Stimulated activated CD8-positive, alpha-beta memory T cell treated with anti-CD3 and anti-CD28 coated beads, Interleukin-4, amount 100 ng/mL, for 24 hours (primary cell): ENCODE data around the gene CTBP1.

Experiments used
- DNase-seq: peaks from one replicate; pipeline ENCODE4 v3.0.0-alpha.2; 2020; ENCODE audit warnings: low read depth

The CTBP1 gene

DNA sequence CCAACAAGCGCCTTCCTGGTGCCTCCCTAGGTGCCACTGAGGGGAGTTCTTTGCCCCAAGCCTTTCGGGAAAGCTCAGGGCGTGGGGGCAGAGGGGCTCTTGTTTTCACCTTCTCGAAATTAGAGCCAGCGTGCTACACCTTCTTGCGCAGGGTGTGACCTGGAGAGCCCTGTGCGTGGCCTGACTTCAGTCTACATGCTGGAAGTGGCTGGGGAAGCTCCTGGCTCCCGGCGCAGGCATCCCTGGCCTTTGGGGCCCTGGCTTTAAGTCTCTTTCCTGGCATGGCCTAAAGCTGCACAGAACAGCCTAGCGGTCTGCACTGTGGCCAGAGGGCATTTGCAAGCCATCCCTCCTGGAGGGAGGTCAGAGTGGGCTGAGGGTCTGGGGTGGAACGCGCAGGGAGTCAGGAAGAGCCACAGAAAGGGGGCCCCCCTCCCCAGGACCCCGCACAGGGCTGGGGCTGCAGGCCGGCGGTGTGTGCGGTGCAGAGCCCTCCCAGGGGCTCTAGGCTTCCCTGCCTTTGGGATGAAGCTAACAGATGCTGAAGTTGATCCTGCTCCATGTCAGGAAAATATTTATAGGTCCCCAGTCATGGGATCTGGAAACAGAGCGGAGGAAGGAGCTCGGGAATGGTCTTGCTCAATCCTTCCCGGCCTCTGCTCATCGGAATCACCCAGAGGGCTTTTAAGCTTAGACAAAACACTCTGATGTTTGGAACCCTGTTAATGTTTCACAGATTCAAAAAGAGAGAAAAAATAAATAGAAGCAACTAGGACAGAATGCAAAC, 75.8 kb downstream of the CTBP1 start:
- no peak for DNase-seq

DNA sequence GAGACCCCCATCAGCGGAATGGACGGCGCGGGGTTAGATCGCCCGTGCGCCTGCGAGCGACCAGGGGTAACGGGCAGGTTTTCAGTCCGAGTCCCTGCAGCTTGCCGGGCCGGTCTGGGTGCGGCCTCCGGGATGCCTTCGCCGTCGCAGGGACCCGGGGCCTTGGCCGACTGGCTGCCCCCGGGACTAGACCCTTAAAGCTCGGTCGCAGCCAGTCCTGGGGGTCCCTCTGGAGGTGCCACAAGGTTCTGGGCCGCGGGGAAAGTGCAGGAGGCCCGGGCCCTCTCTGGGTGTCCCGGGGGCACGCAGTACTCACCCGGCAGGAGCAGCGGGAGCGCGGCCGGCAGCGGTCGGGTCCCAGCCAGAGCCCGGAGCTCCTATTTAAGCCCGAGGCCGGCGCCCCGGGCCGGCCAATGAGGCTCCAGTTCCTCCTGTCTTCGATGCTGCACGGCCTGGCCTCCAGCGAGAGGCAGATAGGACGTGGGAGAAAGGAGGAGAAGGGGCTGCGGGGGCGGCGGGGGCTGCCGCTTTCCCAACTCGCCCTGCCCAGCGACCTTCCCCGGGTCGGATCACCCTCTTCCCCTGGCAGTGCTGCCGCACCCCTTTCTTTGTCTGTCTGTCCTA, 76.6 kb downstream of the CTBP1 start, which contains the start of gene SPON2:
TSS of gene SPON2 (minus strand) at position 356 of the 624 bp plus-strand sequence.
- no peak for DNase-seq

DNA sequence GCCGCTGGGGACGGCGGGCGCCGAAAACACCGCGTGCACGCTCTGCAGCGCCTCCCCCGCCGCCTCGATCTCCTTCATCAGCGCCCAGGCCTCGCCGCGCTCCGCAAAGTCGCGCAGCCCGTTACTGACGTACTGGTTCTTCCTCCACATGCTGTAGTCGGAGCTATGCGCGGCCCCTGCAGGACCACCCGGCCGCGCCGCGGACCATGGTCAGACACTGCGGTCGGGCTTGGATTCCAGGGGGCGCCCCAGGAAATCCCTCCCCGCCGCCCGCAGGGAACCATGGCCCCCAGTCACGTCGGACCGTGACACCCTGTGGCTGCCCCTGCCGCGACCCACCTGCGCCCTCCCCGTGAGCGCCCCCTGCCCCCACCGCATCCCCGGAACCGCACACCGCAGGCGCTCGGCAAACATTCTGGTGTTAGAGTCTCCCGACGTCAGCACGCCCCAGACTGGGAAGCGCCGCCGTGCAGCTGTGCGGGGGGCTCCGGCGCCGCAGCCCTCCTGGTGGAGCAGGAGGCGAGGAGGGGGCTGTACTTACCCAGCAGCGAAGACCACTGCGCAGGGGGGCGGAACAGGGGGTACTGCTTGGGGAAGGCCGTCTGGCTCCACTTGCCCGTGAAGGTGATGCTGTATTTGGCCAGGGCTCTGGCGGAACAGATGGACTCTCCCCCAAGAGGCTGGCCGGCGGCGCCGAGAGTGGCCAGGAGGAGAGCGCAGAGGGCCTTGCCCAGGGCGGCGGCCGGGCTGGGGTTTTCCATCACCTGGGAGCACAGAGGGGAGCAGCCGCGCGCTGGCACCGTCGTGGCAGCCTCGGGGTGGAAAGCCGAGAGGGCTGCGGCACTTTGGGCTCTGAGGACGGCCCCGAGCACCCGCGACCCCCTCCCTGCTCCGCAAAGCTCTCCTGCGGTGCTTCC, 77.4 kb downstream of the CTBP1 start:
- peak; percentile 33 for DNase-seq

DNA sequence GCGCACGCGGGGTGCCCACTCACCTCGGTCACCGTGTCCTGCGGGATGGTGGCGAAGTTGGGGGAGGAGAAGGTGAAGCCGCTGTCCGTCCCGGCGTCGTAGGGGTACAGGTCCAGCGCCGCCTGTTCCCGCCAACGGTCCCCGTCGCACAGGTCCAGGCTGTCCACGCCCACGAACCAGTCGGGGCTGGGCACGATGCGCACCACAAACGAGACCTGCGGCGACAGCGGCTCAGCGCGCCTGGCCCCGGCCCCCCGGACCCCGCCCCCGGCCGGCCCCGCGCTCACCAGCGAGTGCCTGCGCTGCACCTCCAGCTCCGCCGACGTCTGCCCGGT, 78.0 kb downstream of the CTBP1 start:
- DNase-seq: no peak

DNA sequence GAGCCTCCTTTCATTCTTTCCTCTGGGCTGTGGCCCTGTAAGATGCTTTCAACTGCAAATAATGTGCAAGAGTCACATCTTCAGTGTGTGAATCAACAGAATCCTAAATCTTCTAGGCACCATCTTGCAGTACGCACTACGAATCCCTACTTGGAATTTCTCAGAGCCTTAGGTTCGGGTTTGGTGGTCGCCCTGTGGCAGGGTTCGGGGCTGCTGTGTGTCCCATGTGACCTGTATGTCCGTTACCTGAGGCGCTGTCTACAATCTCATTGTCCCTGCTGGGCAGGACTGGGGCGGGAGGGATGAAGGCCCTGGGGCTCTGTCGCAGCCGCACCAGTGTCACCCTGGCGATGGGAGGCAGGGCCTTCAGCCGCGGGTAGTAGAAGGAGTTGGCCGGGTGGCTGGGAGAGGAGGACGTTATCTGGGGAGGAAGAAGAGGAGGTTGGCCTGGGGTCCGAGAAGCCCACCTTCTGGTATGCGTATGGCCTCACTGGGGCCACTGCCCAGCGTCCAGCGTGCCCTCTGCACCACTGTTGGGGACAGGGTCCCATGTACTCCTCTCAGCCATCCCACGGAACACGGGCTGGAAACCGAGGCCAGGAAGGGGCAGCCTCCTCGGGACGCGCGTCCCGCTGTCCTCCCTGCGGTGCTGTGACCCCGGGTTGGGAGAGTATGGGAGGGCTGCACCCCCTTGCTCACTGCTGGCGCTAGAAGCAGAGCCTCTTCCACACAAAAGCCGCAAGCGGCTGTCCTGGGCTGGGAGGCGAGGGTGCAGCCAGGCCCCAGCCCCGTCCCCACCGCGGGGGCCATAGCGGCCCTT, 78.6 kb downstream of the CTBP1 start:
- DNase-seq: no peak

DNA sequence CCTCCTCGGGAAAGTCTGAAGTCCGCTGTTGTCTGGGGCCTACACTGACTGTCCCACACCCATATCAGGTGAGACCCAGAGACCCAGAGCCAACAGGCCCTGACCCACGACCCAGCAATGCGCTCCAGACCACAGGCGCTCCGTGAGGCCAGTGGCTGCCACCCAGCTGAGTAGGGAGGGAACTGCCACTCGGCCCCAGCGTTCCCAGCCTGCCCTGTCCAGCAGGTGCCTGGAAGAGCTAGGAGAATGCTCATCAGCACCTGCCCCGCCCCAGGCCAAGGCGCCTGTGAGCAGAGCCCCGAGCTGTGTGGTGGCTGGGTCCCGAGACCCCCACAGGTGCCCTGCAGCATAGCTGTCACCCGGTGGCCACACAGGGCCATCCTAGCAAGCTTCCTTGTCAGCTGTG, 79.2 kb downstream of the CTBP1 start:
- no peak for DNase-seq

DNA sequence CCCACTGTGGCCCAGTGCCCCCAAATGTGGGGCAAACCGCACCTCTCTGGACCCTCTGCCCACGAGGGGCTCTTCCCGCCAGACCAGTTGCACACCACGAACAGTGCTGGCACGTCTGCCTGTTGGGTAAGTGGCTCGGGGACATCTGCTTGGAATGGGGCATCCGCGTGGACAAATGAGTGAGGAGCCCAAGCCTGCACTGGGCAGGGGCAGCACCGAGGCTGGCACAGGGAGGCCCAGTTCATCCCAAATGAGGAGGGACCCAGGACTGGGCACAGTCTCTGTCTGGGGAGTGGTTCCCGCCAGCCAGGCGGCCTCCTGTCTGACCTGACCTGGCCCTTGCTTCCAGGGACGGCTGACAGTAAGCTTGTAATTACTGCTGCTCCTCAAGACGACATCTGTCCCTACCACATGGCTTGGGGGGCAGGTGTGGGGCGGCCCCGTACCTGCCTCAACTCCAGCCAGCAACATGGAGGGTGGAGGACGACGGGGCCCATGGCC, 79.7 kb downstream of the CTBP1 start:
- no peak for DNase-seq

DNA sequence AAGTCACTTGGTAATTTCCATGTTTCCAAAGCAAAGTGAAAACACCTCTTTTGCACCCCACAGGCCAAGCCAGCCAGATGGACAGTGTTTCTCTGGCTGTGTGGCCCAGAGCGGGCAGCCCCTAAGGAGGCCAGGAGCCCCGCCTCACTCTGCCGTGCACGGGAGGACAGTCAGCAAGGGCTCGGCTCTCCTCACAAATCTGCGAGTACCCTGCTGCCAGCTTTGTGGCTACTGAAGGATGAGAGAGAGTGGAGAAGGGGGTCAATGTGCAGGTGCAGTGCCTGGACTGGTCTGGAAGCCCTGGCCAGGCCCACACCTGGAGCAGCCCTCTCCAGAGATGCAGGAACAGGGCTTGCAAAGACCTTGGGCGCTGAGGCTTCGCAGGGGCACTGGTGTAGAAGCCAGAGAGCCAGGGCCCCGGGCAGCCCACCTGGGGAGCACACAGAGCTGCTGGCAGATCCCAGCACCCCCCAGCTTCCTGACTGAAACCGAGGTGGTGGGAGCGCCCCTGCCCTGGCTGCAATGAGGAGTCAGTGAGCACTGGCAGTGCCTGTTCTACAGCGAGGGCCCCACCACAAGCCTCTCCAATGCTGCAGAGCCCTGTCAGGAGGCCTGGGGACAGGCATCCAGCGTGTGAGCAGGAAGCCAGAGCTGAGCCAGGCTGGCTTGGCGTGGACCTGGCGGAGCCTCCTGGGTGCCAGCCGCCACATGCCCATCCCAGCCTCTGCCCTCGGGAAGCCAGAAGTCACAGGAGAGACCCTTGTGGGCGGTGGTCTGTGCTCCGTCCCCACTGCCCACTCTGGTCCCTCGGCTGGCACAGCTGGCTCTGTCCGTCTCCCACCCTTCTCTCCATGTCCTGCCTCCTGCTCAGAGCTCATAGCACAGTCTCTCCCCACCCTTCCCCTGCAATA, 80.5 kb downstream of the CTBP1 start:
- DNase-seq: no peak

DNA sequence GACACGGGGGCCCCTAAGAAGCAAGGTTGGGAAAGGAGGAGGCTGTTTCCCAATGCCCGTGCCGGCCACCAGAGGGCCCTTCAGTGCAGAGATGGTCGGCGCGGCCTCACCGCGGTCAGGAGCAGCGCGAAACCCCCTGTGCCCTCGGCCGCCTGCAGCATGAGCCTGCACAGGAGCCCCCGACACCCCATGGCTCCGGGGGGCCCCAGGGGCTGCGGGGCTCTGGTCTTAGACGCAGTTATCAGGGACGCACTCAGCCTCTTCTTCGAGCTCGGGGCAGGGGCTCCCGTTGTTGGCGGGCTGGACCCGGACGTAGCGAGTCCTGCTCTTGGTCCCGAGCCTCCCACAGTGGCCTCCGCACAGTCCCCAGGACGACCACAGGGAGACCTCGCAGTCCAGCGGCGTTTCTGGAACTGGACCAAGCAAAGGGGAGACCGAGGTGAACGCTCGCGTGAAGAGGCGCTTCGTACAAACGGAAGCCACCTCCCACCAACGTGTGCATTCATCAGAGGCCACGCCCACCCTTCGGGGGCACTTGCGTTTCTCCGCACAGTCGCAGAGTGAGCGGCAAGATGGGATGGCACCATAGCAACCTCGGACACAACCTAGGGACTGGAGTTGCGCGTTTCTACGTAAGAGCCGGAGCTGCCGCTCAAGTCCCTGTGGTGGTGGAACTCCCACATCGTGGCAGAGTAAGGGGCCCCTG, 81.5 kb downstream of the CTBP1 start:
- peak; percentile 86 for DNase-seq

DNA sequence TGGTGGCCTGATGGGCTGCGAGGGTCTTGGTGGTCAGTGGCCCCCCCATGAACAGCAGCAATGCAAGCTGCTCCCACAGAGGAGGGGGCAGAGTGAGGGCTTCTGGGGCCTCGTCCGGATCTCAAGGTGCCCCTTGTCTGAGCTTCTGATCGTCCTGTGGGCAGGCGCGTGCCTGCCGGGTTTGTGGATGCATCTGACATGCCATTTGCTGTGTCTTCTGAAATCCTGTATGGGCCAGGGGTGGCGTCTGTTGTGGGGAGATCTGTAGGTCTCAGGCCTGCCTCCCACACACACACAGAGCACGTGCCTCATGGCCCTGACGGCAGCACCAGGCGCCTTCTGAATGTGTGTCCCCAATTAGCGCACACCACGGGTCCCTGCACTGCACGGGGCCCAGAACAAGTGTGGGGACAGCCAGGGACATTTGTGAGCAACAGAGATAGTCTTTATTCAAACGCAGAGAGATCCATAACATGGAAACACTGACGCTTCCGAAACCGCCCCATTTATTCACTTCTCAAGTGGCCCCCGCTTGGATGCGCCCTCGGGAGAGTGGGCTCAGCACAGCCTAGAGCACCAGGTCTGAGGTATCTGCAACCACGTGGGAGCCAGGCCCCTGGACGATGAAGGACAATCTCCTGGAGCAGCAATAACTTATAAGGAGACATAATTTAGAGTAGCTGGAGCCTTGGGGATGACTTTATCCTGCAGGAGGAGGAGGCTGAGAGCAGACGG, 82.3 kb downstream of the CTBP1 start:
- DNase-seq: no peak

DNA sequence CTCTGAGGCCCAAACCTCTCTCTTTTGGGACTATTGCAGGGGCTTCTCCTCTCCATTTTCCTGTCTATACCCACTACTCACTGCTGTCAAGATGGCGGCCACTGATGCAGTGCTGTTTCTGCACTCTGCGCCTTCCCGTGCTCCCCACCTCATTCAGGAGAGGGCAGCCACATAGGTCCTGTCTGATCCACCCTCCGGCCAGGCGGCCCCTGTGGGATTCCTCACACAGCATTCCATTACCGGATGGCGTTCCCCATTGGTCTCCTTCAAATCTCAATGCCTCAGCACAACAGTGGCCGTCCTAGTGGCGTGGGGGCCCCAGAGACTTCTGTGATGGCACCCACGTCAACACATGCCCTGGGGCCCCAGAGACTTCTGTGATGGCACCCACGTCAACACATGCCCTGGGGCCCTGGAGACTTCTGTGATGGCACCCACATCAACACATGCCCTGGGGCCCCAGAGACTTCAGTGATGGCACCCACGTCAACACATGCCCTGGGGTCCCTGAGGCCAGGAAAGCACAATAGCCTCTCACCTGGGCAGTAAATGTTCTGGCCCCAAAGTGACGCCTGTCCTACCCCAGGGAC, 83.9 kb downstream of the CTBP1 start:
- no peak for DNase-seq

DNA sequence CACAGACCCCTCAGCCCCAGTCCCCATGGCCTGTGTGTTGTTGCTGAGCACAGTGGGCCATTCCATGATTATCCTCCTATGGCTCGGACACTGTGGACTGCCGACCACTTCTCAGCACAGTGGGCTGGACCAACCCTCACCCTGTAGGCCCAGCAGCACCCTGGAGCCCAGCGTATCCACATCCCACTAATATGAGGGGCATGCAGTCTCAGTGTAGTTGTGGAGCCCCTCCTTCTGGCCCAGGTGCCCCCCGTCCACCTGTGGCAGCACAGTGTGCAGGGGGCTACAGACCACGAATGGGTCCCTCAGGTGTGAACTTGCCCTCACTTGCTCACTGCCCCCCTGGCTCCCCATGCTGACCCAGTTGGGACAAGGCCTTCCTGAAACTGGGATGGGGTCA, 84.5 kb downstream of the CTBP1 start:
- DNase-seq: no peak

DNA sequence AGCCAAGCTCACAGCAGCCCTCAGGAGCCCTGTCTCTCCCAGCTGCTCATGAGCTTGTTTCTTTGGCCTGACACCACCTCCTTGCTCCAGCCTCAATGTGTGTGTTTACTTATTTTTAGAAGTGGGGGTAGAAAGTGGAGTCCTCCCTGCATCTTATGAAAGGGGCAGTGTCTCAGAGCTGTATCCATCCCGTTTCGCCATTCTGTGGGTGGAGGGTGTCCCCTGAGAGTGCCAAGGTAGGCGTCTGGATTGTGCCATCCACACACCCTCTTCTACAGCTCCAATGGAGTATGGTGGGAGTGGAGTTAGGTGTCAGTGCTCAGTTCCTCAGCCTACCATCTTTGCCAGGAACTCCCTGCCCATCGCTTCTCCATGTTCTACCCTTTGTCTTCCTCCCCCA, 84.9 kb downstream of the CTBP1 start:
- DNase-seq: no peak
